ENCODE results near the gene MALRD1. TPM values are rescaled to one million over a fixed set of nuclear protein-coding genes. Genes with fewer than 3 reads are reported as not detected.

The MALRD1 gene
- total and polyA plus RNA-seq, 2 experiments from 2014 or later, result 0.45 TPM; not detected in 1

DNA sequence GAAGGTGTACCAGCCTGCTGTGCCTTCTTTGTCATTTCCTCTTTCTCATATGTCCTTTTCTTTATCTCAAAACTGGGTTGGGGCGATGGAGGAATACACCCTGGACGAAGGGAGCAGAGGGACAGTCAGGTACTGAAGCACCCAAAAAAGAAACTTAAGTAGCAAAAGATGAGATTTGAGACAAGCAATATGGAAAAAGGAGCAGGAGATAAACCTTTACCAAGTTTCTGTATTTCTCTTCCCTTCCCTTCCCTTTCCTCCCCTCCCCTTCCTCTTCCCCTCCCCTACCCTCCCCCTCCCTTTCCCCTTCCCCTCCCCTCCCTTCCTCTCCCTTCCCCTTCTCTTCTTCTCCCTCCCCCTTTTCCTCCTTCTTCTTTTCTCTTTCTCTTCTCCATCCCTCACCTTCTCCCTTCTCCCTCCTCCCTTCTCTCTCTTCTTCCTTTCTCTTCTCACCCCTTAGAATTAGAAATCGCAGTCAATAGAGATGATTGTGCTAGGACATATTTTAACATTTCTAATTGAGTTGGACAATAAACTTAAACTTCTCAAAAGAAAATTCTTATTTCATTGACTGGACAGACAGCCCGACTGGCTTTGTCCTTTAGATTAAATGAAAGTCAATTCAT is 652.9 kb downstream of the MALRD1 start:
- TF ChIP-seq EZH2phosphoT487 (IDR thresholded peaks at IDR 0.05; ENCODE audit: insufficient read depth, low read depth) (no peak), EZH2 (IDR thresholded peaks at IDR 0.05; ENCODE audit: insufficient read depth, poor library complexity, severe bottlenecking) (no peak)
- no peak overlapping the region for H3K9ac ChIP-seq
- no peaks in the 10 kb centered on the region for H3K27me3 ChIP-seq (replicated peaks; ENCODE audit: insufficient read depth)
- H4K20me1 ChIP-seq (ENCODE audit: insufficient read depth), result no peaks in the 10 kb centered on the region
- H3K36me3 ChIP-seq (ENCODE audit: low read depth), result no peaks in the 10 kb centered on the region
- H3K9me3 ChIP-seq (ENCODE audit: low read depth), result no peaks in the 10 kb centered on the region
- H3K9me2 ChIP-seq (ENCODE audit: insufficient read depth), result no peaks in the 10 kb centered on the region
- no peak overlapping the region for H3K4me3 ChIP-seq
- no peak overlapping the region for H3K27ac ChIP-seq
- peaks cover 6% of the 10 kb centered on the region for H3K4me1 ChIP-seq (ENCODE audit: insufficient read depth)
- in situ Hi-C loops (cut with MboI), result no loop called here
- no peaks in the 10 kb centered on the region for H3F3A ChIP-seq (ENCODE audit: insufficient read depth)
- H3K4me2 ChIP-seq (ENCODE audit: unreplicated experiment), result no peak overlapping the region
- DNase-seq, result no peak
- no peak overlapping the region for H2AFZ ChIP-seq
- H3K79me2 ChIP-seq (ENCODE audit: insufficient read depth), result no peaks in the 10 kb centered on the region
- 82% methylated on average over 4 of the region's 4 CpGs for WGBS, 2 experiments (ENCODE audit: low coverage in 1 of 2, low lambda C conversion rate in 2 of 2, missing lambda C conversion rate in 2 of 2)

- H3K9me3 ChIP-seq (ENCODE audit: low read depth), result no peaks in the 10 kb centered on the region
- in situ Hi-C loops (cut with MboI), result no loop called here
- no peaks in the 10 kb centered on the region for H3K27me3 ChIP-seq (replicated peaks; ENCODE audit: insufficient read depth)
- peak; percentile 74 for DNase-seq
- H3K9ac ChIP-seq, result no peak overlapping the region
- H3K4me3 ChIP-seq, result no peak overlapping the region
- H3K27ac ChIP-seq, result no peak overlapping the region
- H3K4me1 ChIP-seq (ENCODE audit: insufficient read depth), result peaks cover 6% of the 10 kb centered on the region
- H3F3A ChIP-seq (ENCODE audit: insufficient read depth), result no peaks in the 10 kb centered on the region
- H3K79me2 ChIP-seq (ENCODE audit: insufficient read depth), result no peaks in the 10 kb centered on the region
- no peaks in the 10 kb centered on the region for H4K20me1 ChIP-seq (ENCODE audit: insufficient read depth)
- peak overlapping the region; percentile 22 for H3K4me2 ChIP-seq (ENCODE audit: unreplicated experiment)
- no peaks in the 10 kb centered on the region for H3K9me2 ChIP-seq (ENCODE audit: insufficient read depth)
- H3K36me3 ChIP-seq (ENCODE audit: low read depth), result no peaks in the 10 kb centered on the region
- TF ChIP-seq EZH2phosphoT487 (IDR thresholded peaks at IDR 0.05; ENCODE audit: insufficient read depth, low read depth) (no peak), EZH2 (IDR thresholded peaks at IDR 0.05; ENCODE audit: insufficient read depth, poor library complexity, severe bottlenecking) (no peak)
- WGBS, 2 experiments (ENCODE audit: low coverage in 1 of 2, low lambda C conversion rate in 2 of 2, missing lambda C conversion rate in 2 of 2), result 55 to 61% methylated on average over 2 of the region's 2 CpGs
- H2AFZ ChIP-seq, result no peak overlapping the region
These were observed 653.6 kb downstream of the MALRD1 start for GRCh38 chr10:19702215-19702614.

- H3F3A ChIP-seq (ENCODE audit: insufficient read depth), result no peaks in the 10 kb centered on the region
- no peak overlapping the region for H3K4me2 ChIP-seq (ENCODE audit: unreplicated experiment)
- TF ChIP-seq EZH2 (IDR thresholded peaks at IDR 0.05; ENCODE audit: insufficient read depth, poor library complexity, severe bottlenecking) (no peak), EZH2phosphoT487 (IDR thresholded peaks at IDR 0.05; ENCODE audit: insufficient read depth, low read depth) (no peak)
- H3K9me2 ChIP-seq (ENCODE audit: insufficient read depth), result no peaks in the 10 kb centered on the region
- no peaks in the 10 kb centered on the region for H3K36me3 ChIP-seq (ENCODE audit: low read depth)
- no peak overlapping the region for H3K9ac ChIP-seq
- in situ Hi-C loops (cut with MboI), result no loop called here
- 53 to 55% methylated on average over 2 of the region's 2 CpGs for WGBS, 2 experiments (ENCODE audit: low coverage in 1 of 2, low lambda C conversion rate in 2 of 2, missing lambda C conversion rate in 2 of 2)
- no peaks in the 10 kb centered on the region for H3K9me3 ChIP-seq (ENCODE audit: low read depth)
- H4K20me1 ChIP-seq (ENCODE audit: insufficient read depth), result no peaks in the 10 kb centered on the region
- H3K4me1 ChIP-seq (ENCODE audit: insufficient read depth), result peaks cover 6% of the 10 kb centered on the region
- no peaks in the 10 kb centered on the region for H3K79me2 ChIP-seq (ENCODE audit: insufficient read depth)
- no peak overlapping the region for H2AFZ ChIP-seq
- H3K27ac ChIP-seq, result no peak overlapping the region
- DNase-seq, result no peak
- H3K4me3 ChIP-seq, result no peak overlapping the region
- H3K27me3 ChIP-seq (replicated peaks; ENCODE audit: insufficient read depth), result no peaks in the 10 kb centered on the region
These were observed 655.9 kb downstream of the MALRD1 start for GRCh38 chr10:19704544-19704943.

DNA sequence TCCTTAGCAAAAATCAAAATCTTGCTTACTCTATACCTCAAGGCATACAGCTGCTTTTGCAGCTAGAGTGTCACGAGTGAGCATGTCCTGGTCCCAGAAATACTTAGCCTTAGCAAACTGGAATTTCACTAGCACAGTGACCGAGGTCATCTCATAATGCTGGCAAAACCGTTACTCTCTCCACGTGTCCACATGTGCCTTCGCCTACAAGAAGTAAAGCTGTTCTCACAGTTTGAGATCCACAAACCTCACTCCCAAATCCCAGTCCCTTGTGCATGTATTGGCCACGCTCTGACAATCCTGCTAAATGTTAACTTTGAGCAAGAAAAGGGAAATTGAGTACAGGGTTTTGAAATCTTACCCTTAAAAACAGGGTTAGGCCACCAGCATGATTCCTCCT is 656.6 kb downstream of the MALRD1 start:
- no peaks in the 10 kb centered on the region for H3K79me2 ChIP-seq (ENCODE audit: insufficient read depth)
- no peaks in the 10 kb centered on the region for H3K36me3 ChIP-seq (ENCODE audit: low read depth)
- no peaks in the 10 kb centered on the region for H3K9me2 ChIP-seq (ENCODE audit: insufficient read depth)
- TF ChIP-seq EZH2phosphoT487 (IDR thresholded peaks at IDR 0.05; ENCODE audit: insufficient read depth, low read depth) (no peak), EZH2 (IDR thresholded peaks at IDR 0.05; ENCODE audit: insufficient read depth, poor library complexity, severe bottlenecking) (no peak)
- 77 to 83% methylated on average over 6 of the region's 6 CpGs for WGBS, 2 experiments (ENCODE audit: low coverage in 1 of 2, low lambda C conversion rate in 2 of 2, missing lambda C conversion rate in 2 of 2)
- H2AFZ ChIP-seq, result no peak overlapping the region
- DNase-seq, result no peak
- H4K20me1 ChIP-seq (ENCODE audit: insufficient read depth), result no peaks in the 10 kb centered on the region
- no peak overlapping the region for H3K4me2 ChIP-seq (ENCODE audit: unreplicated experiment)
- no peak overlapping the region for H3K27ac ChIP-seq
- no peak overlapping the region for H3K4me3 ChIP-seq
- no peaks in the 10 kb centered on the region for H3K27me3 ChIP-seq (replicated peaks; ENCODE audit: insufficient read depth)
- H3K9ac ChIP-seq, result no peak overlapping the region
- in situ Hi-C loops (cut with MboI), result no loop called here
- H3K4me1 ChIP-seq (ENCODE audit: insufficient read depth), result peaks cover 6% of the 10 kb centered on the region
- H3F3A ChIP-seq (ENCODE audit: insufficient read depth), result no peaks in the 10 kb centered on the region
- H3K9me3 ChIP-seq (ENCODE audit: low read depth), result no peaks in the 10 kb centered on the region

Measured in GM23248 (cell line).